ENCODE data around the gene CPM. TPM values are rescaled to one million over a fixed set of nuclear protein-coding genes. Genes with fewer than 3 reads are reported as not detected.
A peak's percentile ranks its signal among the peaks of the same experiment; 100 is the strongest.

CPM gene
- total RNA-seq, 2 experiments from 2014 or later, result 1.1 to 6.1 TPM

DNA sequence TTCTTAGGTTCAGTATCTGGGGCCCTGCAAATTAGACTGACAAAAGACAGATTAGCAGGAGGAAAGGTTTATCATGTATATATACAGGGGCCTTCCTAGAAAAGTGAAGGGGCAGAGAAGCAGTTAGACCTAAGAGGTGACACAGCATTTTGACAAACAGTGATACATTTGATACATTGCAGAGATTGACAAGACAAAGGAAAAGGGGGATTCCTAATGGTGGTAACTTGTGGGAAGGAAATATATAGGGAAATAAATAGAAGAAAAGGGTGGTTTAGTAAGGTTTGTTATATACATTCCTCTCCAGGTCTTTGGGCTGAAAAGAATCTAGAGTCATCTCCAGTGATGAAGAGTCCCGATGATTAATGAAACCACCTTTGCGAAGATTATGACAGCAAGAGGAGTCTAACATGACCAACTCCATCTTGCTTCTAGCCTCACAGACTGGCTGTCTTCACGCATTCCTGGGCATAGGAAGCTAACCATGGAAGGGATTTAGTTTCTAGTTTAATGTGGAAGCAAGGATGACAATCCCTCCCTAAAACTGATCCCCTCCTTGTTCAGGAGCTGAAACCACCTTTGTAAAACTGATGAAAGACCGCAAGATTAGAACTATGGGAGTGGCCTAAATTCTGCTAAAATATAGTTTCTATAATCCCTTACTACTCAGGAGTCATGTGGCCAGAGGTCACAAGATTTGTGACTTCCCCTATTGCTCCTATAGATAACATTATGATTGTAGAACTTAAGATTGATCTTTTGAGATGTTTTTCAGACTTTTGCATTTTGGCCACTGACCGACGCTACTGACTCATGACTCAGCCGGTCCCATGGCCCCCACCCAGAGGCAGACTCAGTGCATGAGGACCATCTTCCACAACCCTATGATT is 31.1 kb upstream of the CPM start:
- CTCF ChIA-PET, result no interaction called here
- H3K9me3 Mint-ChIP-seq (ENCODE audit: low read depth), result no peaks in the 10 kb centered on the region
- peaks cover 10% of the 10 kb centered on the region for H3K4me1 Mint-ChIP-seq
- H3K27me3 Mint-ChIP-seq, result no peaks in the 10 kb centered on the region
- no peak overlapping the region for H3K4me3 Mint-ChIP-seq
- H3K36me3 Mint-ChIP-seq, result peaks cover 10% of the 10 kb centered on the region
- H3K27ac Mint-ChIP-seq, result no peak overlapping the region
- ATAC-seq (no peak), DNase-seq (no peak)

DNA sequence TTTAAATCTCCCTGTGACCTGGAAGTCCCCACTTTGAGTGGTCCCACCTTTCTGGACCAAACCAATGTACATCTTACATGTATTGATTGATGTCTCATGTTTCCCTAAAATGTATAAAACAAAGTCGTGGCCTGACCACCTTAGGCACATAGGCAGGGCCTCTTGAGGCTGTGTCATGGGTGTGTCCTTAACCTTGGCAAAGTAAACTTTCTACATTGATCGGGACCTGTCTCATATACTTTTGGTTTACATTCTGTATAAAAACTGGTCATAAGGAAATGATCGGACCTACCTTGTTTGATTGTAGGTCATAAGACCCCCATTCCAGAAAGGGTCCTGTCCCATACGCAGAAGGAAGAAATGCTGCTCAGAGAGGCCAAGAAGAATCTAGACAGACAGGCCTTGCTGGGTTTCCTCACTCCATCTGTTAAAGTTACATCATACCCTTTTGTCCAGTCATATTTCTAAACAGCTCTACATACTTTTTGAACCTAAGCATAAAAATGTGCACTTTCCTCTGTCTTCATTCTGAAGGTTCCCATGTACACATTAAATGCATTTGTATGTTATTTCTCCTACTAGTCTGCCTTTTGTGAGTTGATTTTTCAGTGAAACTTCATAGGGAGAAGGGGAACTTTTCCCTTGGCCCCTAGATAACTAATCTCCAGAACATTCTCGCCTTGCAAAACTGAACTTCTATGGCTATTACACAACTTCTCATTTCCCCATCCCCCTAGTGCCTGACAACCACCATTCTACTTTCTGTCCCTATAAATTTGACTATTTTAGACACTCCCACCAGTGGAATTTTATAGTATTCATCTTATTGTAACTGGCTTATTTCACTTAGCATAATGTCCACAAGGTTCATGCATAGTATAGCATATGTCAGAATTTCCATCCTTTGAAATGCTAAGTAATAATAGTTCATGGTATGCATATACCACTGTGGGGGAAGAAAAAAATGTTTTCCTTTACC is 30.2 kb upstream of the CPM start:
- peaks cover 2% of the 10 kb centered on the region for H3K9me3 Mint-ChIP-seq (ENCODE audit: low read depth)
- peaks cover 14% of the 10 kb centered on the region for H3K36me3 Mint-ChIP-seq
- no peak for ATAC-seq
- no peak overlapping the region for H3K27ac Mint-ChIP-seq
- H3K4me3 Mint-ChIP-seq, result no peak overlapping the region
- CTCF ChIA-PET, result interaction anchor here (1.2 kb wide), 1 partner anchor 31 kb away, joined by 3 read pairs; no protein-coding TSS in a partner anchor
- no peak for DNase-seq
- H3K27me3 Mint-ChIP-seq, result no peaks in the 10 kb centered on the region
- peaks cover 19% of the 10 kb centered on the region for H3K4me1 Mint-ChIP-seq

DNA sequence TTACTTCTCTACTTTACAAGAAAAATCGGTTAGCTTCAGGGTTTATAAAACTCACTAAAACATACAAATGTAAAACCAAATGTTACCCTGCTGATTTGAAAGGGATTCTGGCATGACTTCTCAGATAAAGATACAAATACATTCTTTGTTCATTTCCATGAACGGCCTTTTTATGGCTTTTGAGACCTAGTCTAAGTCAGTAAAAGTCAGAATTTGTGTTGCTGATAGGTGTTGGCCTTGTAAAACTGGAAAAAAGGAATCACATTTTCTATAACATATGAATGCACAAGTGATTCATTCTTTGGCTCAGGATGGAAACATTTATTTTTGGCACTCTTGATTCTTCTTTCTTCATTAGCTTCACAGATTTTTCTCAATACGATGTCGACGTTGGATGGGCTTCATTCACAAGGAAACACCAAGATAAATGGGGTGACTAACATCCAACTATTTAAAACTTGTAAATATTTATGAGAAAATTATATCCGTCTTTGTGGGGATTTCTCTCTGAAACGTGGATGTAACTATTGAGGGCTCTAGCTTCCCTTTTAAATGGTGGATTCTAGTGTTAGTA is 27.0 kb upstream of the CPM start:
- Mint-ChIP-seq H3K9me3 (ENCODE audit: low read depth) (peaks cover 2% of the 10 kb centered on the region), H3K27ac (no peak overlapping the region), H3K36me3 (peaks cover 15% of the 10 kb centered on the region), H3K4me1 (peaks cover 21% of the 10 kb centered on the region), H3K4me3 (no peak overlapping the region), H3K27me3 (no peaks in the 10 kb centered on the region)
- no peak for DNase-seq
- CTCF ChIA-PET, result no interaction called here
- ATAC-seq, result no peak

DNA sequence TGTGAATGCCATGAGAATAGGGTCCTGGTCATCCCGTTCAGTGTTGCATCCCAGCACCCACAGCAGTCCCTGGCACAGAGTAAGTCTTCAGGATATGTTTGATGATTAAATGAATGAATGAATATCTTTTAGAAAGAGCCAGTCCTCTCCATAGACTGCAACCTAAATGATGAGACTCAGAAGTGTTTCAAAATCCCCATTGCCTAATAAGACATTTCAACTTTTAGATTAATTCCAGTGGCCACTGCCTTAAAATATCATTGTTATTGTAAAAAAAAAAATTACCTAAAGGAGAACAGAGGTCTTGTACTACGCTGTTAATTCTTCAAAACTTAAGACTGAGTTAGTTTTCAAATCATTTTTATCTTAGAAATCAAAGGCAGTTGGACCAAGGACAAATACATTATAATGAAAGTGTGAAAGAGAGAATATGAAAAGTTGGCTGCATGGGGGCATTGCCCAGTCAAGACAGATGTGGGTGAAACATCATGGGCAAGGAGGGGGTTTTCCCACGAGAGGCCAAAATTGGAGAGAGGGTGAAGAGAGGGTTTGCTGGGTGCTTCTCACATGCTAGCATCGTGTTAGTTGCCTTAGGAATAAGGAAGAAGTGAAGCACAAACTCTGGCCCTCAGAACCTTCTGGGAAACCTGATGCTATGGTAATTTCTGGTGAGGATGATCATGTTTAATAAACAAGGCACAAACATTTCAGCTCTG is 26.3 kb upstream of the CPM start:
- H3K4me1 Mint-ChIP-seq, result peaks cover 21% of the 10 kb centered on the region
- CTCF ChIA-PET, result interaction anchor here (1.6 kb wide), 1 partner anchor 111 kb away, joined by 4 read pairs; no protein-coding TSS in a partner anchor

DNA sequence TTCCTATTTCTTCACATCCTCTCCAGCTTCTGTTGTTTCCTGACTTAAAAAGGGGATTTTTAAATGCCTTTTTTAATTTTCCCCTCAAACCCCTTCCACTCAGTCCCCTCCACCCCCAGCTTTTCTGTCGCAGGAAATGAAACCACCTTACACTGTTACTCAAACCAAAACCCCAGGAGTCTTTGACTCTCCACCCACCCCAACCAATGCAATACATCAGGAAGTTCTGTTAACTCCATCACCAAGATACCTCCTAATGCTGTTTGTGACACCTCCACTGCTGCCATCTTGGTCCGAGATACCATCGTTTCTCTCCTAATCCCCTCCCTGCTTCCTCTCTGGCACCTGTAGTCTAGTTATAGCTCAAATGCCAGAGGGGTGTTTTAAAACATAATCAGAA is 25.4 kb upstream of the CPM start:
- CTCF ChIA-PET, result interaction anchor here (1.6 kb wide), 1 partner anchor 112 kb away, joined by 4 read pairs; no protein-coding TSS in a partner anchor

More for the DNA sequence above, 26.3 kb upstream of the CPM start:
- Mint-ChIP-seq H3K9me3 (ENCODE audit: low read depth) (peaks cover 2% of the 10 kb centered on the region), H3K4me3 (no peak overlapping the region), H3K27ac (peak overlapping the region; percentile 86), H3K36me3 (peaks cover 15% of the 10 kb centered on the region), H3K27me3 (no peaks in the 10 kb centered on the region)
- DNase-seq (no peak), ATAC-seq (no peak)

DNA sequence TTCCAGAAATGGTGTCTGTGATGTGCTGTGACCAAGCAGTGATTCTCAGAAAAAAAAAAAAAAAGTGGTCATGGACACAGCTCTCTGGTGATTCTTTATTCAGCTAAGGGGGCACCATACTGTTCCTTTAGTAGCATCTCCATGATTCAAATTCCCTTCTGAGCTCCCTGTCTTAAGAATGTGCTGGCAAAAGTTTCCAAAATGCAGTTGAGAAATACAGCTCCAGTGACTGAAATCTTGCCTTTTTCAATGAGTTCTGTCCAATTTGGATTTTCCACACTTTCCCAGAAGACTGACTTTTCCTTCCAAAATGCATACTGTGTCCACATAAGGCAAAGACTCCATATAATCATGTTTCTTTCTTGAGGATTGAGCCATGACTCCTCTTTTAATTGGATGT is 24.3 kb upstream of the CPM start:
- peaks cover 15% of the 10 kb centered on the region for H3K36me3 Mint-ChIP-seq
- H3K4me3 Mint-ChIP-seq, result no peak overlapping the region
- no peak overlapping the region for H3K27ac Mint-ChIP-seq
- ATAC-seq, result no peak
- CTCF ChIA-PET, result interaction anchor here (1.1 to 1.2 kb wide), 2 partner anchors 9 to 11 kb away, joined by 3 to 4 read pairs; no protein-coding TSS in a partner anchor
- no peak for DNase-seq
- no peaks in the 10 kb centered on the region for H3K27me3 Mint-ChIP-seq
- H3K4me1 Mint-ChIP-seq, result peaks cover 21% of the 10 kb centered on the region
- H3K9me3 Mint-ChIP-seq (ENCODE audit: low read depth), result peaks cover 2% of the 10 kb centered on the region

More for the DNA sequence above, 25.4 kb upstream of the CPM start:
- peak; percentile 62 for DNase-seq
- no peak overlapping the region for H3K4me3 Mint-ChIP-seq
- peaks cover 15% of the 10 kb centered on the region for H3K36me3 Mint-ChIP-seq
- peaks cover 21% of the 10 kb centered on the region for H3K4me1 Mint-ChIP-seq
- no peaks in the 10 kb centered on the region for H3K27me3 Mint-ChIP-seq
- H3K9me3 Mint-ChIP-seq (ENCODE audit: low read depth), result peaks cover 2% of the 10 kb centered on the region
- peak overlapping the region; percentile 86 for H3K27ac Mint-ChIP-seq
- ATAC-seq, result peak; percentile 93

DNA sequence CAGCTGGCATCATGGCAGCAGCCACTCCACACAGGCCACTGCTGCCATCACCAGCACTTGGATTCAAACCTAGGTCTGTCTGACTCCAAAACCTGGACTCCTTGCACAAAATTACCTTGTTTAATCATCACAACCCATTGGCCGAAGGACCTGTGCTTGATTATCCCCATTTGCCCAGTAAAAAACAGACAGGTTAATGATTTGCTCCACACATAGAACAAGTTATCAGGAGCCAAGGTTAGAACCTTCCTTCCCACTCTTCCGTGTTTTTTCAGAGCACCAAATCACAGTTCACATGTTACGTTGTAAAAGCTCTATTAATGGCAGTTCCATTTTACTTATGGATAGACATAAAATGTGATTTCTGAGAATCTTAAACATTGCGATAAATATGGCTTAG is 23.5 kb upstream of the CPM start:
- H3K27me3 Mint-ChIP-seq, result no peaks in the 10 kb centered on the region
- H3K4me3 Mint-ChIP-seq, result no peak overlapping the region
- peaks cover 21% of the 10 kb centered on the region for H3K4me1 Mint-ChIP-seq
- ATAC-seq, result no peak
- DNase-seq, result no peak
- H3K9me3 Mint-ChIP-seq (ENCODE audit: low read depth), result peaks cover 2% of the 10 kb centered on the region
- peaks cover 15% of the 10 kb centered on the region for H3K36me3 Mint-ChIP-seq
- CTCF ChIA-PET, result interaction anchor here (1.1 to 1.2 kb wide), 2 partner anchors 8 to 10 kb away, joined by 3 to 4 read pairs; no protein-coding TSS in a partner anchor
- H3K27ac Mint-ChIP-seq, result no peak overlapping the region

DNA sequence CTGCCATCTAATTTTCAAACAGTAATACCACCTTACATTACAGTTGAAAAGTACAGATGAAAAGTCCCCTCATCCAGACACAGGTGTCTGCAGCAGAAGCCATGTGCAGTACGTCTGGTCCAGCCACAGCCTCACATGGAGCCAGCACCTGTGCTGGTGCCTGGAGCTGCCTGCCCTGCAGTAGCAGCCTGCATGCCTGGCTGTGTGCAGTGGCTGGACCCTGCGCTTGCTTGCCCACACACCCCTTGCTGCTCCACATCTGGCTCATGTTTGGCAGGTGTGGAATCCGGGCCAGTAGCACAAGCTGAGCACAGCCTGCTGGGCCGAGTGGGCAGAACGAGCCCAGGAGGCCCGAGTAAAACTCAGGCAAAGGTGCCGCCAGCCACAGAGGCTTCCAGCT is 21.8 kb upstream of the CPM start:
- H3K27ac Mint-ChIP-seq, result no peak overlapping the region
- peaks cover 7% of the 10 kb centered on the region for H3K36me3 Mint-ChIP-seq
- peaks cover 19% of the 10 kb centered on the region for H3K4me1 Mint-ChIP-seq
- ATAC-seq, result no peak
- H3K27me3 Mint-ChIP-seq, result no peaks in the 10 kb centered on the region
- H3K4me3 Mint-ChIP-seq, result no peak overlapping the region
- CTCF ChIA-PET, result no interaction called here
- DNase-seq, result no peak
- peaks cover 2% of the 10 kb centered on the region for H3K9me3 Mint-ChIP-seq (ENCODE audit: low read depth)

DNA sequence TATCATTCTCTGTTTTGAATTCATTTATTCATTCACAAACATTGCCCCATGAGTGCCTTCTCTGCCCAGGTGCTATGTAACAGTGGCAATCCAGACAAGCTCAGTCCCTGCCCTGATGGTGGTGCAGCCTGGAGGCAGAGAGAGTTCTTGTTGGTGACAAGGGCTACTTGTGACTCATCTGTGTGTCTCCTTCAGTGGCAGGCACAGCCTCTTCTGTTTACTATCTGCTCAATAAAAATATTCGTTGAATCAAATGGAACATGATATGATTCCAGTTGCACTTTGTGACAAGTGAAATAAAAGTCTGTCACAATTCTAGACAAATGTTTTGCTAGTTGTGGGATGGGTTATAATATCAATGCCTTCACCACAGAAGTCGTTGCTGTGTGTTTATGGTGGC is 20.6 kb upstream of the CPM start:
- Mint-ChIP-seq H3K4me3 (no peak overlapping the region), H3K36me3 (peaks cover 5% of the 10 kb centered on the region), H3K27me3 (no peaks in the 10 kb centered on the region), H3K4me1 (peaks cover 6% of the 10 kb centered on the region), H3K9me3 (ENCODE audit: low read depth) (no peaks in the 10 kb centered on the region), H3K27ac (no peak overlapping the region)
- CTCF ChIA-PET, result no interaction called here
- ATAC-seq (no peak), DNase-seq (no peak)

DNA sequence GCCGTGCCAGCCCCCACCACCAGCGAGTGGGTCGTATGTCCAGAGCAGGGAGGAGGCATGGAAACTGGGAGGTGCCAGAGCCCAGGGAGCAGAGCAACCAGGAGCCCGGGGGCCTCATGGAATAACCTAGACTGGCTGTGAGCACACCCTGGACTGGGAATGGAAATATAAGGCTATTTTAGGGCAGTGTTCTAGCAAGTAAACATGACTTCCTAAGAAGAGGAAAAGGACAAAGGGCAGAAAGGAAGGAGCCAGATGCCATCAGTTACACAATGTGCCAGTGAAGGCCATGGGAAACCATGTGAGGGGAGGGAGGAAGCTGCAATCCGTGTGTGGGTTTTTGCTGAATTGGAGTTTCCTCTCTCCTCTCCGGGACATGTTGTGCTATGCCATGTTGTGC is 18.7 kb upstream of the CPM start:
- CTCF ChIA-PET, result no interaction called here
- Mint-ChIP-seq H3K27me3 (no peaks in the 10 kb centered on the region), H3K4me1 (no peaks in the 10 kb centered on the region), H3K9me3 (ENCODE audit: low read depth) (no peaks in the 10 kb centered on the region), H3K27ac (no peak overlapping the region), H3K36me3 (no peaks in the 10 kb centered on the region), H3K4me3 (no peak overlapping the region)
- ATAC-seq (no peak), DNase-seq (no peak)

DNA sequence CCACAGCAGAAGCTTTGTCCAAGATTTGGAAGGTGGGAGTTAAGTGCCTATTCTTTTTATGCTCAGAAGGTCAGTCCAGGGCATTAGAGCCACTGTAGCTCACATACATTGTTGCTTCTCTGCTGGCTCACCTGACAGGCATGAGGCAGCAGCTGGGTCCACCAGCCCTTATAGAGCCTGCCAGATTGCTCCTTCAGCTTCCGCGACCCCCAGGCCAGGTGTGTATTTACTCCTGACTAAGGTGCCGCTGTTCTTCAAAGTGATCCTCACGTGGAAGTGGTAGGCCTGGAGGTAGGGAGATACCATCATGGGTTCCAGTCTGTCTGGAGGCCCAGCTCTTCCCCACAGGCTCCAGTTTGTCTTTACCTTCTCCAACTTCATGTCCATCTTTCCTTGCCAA is 17.5 kb upstream of the CPM start:
- CTCF ChIA-PET, result no interaction called here
- ATAC-seq (no peak), DNase-seq (no peak)
- H3K4me1 Mint-ChIP-seq, result no peaks in the 10 kb centered on the region
- no peaks in the 10 kb centered on the region for H3K36me3 Mint-ChIP-seq
- no peak overlapping the region for H3K4me3 Mint-ChIP-seq
- no peaks in the 10 kb centered on the region for H3K27me3 Mint-ChIP-seq
- H3K9me3 Mint-ChIP-seq (ENCODE audit: low read depth), result no peaks in the 10 kb centered on the region
- no peak overlapping the region for H3K27ac Mint-ChIP-seq

DNA sequence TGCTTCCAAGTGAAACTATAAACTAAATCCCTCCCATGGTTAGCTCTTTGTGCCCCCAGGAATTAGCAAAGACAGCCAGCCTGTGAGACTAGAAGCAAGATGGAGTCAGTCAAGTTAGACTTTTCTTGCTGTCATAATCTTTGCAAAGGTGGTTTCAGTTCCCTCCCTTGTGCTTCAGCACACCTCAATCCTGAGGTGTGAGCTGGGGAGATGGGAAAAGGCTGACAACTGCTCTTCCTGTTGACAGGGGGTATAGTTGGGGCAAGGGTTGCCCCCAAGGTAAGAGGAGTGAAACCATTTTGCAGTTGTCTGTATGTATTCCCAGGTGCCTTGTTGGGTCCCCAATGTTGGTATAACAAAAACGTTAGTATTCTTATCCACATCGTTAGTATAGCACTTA is 12.3 kb upstream of the CPM start:
- no peaks in the 10 kb centered on the region for H3K4me1 Mint-ChIP-seq
- DNase-seq, result no peak
- H3K9me3 Mint-ChIP-seq (ENCODE audit: low read depth), result no peaks in the 10 kb centered on the region
- no peak overlapping the region for H3K4me3 Mint-ChIP-seq
- H3K27me3 Mint-ChIP-seq, result peaks cover 19% of the 10 kb centered on the region
- H3K27ac Mint-ChIP-seq, result no peak overlapping the region
- ATAC-seq, result no peak
- H3K36me3 Mint-ChIP-seq, result no peaks in the 10 kb centered on the region
- CTCF ChIA-PET, result interaction anchor here (1.3 kb wide), 1 partner anchor 150 kb away, joined by 3 read pairs; no protein-coding TSS in a partner anchor

Data from activated CD8-positive, alpha-beta memory T cell treated with anti-CD3 and anti-CD28 coated beads, Interleukin-2, amount 10 ng/mL, durations not matched to agents 7 days and 5 days (primary cell).